ENCODE data around the gene AASS.

Gene AASS

DNA sequence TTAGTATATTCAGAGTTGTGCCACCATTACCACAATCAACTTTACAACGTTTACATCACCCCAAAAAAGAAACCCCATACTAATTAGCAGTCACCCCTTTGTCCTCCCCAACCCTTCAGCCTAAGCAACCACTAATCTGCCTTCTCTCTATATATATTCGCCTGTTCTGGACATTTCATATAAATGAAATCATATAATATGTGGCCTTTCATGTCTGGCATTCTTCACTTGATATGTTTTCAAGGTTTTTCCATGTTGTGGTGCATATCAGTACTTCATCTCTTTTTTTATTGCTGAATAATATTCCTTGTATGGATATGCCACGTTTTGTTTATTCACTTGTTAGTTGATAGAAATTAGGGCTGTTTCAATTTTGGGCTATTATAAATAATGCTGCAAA, 70.4 kb downstream of the AASS start:
- Histone ChIP-seq H3K4me1 (ENCODE audit: control insufficient read depth, insufficient read depth, low read length, poor library complexity, severe bottlenecking) (no peaks in the 10 kb centered on the region), H3K36me3 (ENCODE audit: control insufficient read depth, insufficient read depth, low read length) (no peaks in the 10 kb centered on the region), H3K4me3 (ENCODE audit: insufficient read depth, low read depth, low read length, poor library complexity, severe bottlenecking) (no peak overlapping the region), H3K27me3 (replicated peaks; ENCODE audit: control insufficient read depth, insufficient read depth, low read length, poor library complexity, severe bottlenecking) (no peaks in the 10 kb centered on the region), H3K9me3 (ENCODE audit: control insufficient read depth, low read length) (no peaks in the 10 kb centered on the region), H3K27ac (ENCODE audit: insufficient read depth, low read length, poor library complexity, severe bottlenecking) (no peak overlapping the region)
- no peak for DNase-seq

DNA sequence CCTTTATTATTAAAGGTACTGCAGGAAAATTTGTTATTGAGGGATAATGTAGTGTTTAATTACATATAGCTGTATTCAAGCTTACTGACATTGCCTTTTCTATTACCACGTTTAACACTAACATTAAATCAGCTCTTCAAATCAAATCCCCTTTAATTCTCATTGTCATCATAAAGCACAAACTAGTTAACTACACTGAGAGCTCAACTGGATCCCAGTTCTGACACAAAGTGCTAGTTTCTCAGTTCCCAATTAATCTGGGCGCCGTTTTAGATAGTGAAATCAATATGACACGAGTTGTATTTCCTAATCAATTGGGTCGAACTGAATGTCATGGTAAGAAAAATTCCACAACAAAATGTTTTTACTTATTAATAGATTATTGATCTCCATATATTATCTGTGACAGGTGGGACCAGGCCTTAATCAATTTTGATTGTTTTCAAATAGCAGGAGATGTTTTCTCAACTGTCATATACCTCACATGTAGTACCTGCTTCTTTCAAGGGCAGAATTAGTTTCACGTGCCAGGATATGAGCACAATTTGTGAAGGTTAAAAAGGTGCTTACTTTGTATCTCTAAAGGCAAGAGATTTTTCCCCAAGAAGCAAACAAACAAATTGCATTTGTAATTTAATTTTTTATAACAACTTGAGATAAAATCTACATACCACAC, 71.0 kb downstream of the AASS start:
- Histone ChIP-seq H3K27ac (ENCODE audit: insufficient read depth, low read length, poor library complexity, severe bottlenecking) (no peak overlapping the region), H3K36me3 (ENCODE audit: control insufficient read depth, insufficient read depth, low read length) (no peaks in the 10 kb centered on the region), H3K4me1 (ENCODE audit: control insufficient read depth, insufficient read depth, low read length, poor library complexity, severe bottlenecking) (no peaks in the 10 kb centered on the region), H3K9me3 (ENCODE audit: control insufficient read depth, low read length) (no peaks in the 10 kb centered on the region), H3K4me3 (ENCODE audit: insufficient read depth, low read depth, low read length, poor library complexity, severe bottlenecking) (no peak overlapping the region), H3K27me3 (replicated peaks; ENCODE audit: control insufficient read depth, insufficient read depth, low read length, poor library complexity, severe bottlenecking) (no peaks in the 10 kb centered on the region)
- no peak for DNase-seq

DNA sequence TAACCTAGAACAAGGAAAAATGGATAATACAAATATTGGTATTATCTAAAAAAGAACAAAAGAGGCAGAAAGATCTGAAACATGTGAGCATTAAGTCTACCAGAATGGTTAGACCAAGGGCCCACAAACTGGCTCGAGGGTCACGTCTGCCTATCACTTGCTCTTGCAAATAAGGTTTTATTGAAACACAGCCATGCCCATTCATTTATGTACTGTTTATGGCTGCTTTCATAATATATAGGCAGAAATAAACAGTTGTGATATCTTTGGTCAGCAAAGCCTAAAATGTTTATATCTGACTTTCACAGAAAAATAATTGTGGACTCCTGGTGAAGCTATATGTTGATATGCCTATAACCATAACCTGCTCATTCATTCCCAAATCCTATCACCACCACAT, 71.8 kb downstream of the AASS start:
- no peaks in the 10 kb centered on the region for H3K27me3 ChIP-seq (replicated peaks; ENCODE audit: control insufficient read depth, insufficient read depth, low read length, poor library complexity, severe bottlenecking)
- H3K27ac ChIP-seq (ENCODE audit: insufficient read depth, low read length, poor library complexity, severe bottlenecking) = no peak overlapping the region
- no peak for DNase-seq
- no peak overlapping the region for H3K4me3 ChIP-seq (ENCODE audit: insufficient read depth, low read depth, low read length, poor library complexity, severe bottlenecking)
- H3K9me3 ChIP-seq (ENCODE audit: control insufficient read depth, low read length) = no peaks in the 10 kb centered on the region
- no peaks in the 10 kb centered on the region for H3K4me1 ChIP-seq (ENCODE audit: control insufficient read depth, insufficient read depth, low read length, poor library complexity, severe bottlenecking)
- H3K36me3 ChIP-seq (ENCODE audit: control insufficient read depth, insufficient read depth, low read length) = no peaks in the 10 kb centered on the region

DNA sequence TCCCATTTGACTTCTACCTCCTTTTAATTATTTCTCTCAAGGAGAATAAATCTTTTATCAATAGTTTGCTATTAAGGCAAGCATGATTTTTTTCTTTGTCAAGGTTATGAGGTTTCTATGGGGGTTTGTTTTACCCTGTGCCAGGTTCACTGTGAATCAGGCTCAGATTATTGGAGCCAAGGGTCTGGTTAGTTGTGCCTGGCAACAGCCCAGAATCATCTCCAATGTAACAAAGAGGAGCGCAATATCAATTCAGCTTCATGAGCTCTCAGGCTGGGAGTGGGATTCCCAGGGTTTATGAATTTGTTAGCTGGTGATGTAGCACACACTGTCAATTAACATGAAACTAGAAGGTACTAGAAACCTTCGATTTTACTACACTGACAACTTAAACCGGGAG, 73.2 kb downstream of the AASS start:
- Histone ChIP-seq H3K36me3 (ENCODE audit: control insufficient read depth, insufficient read depth, low read length) (no peaks in the 10 kb centered on the region), H3K27ac (ENCODE audit: insufficient read depth, low read length, poor library complexity, severe bottlenecking) (no peak overlapping the region), H3K9me3 (ENCODE audit: control insufficient read depth, low read length) (no peaks in the 10 kb centered on the region), H3K4me1 (ENCODE audit: control insufficient read depth, insufficient read depth, low read length, poor library complexity, severe bottlenecking) (no peaks in the 10 kb centered on the region), H3K27me3 (replicated peaks; ENCODE audit: control insufficient read depth, insufficient read depth, low read length, poor library complexity, severe bottlenecking) (no peaks in the 10 kb centered on the region), H3K4me3 (ENCODE audit: insufficient read depth, low read depth, low read length, poor library complexity, severe bottlenecking) (no peak overlapping the region)
- no peak for DNase-seq

DNA sequence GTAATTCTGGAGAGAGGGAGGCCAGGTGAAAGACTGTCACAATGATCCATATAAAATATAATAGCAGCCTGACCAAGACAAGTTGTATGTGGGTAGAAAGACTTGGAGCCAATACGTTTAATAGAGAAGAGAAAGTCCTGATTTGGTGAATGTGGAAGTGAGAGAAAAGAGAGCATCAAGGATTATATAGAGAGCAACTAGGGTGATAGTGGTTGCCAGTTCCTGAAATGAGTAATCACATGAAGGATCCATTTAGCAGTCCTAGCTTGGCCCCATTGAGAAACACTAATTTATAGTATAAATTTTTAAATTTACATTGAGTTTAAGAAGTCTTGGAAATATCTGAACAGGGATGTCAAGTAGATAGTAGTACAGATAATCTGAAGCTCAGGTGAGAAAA, 74.0 kb downstream of the AASS start:
- no peak overlapping the region for H3K27ac ChIP-seq (ENCODE audit: insufficient read depth, low read length, poor library complexity, severe bottlenecking)
- DNase-seq = no peak
- no peaks in the 10 kb centered on the region for H3K36me3 ChIP-seq (ENCODE audit: control insufficient read depth, insufficient read depth, low read length)
- no peaks in the 10 kb centered on the region for H3K27me3 ChIP-seq (replicated peaks; ENCODE audit: control insufficient read depth, insufficient read depth, low read length, poor library complexity, severe bottlenecking)
- no peaks in the 10 kb centered on the region for H3K4me1 ChIP-seq (ENCODE audit: control insufficient read depth, insufficient read depth, low read length, poor library complexity, severe bottlenecking)
- H3K4me3 ChIP-seq (ENCODE audit: insufficient read depth, low read depth, low read length, poor library complexity, severe bottlenecking) = no peak overlapping the region
- no peaks in the 10 kb centered on the region for H3K9me3 ChIP-seq (ENCODE audit: control insufficient read depth, low read length)

DNA sequence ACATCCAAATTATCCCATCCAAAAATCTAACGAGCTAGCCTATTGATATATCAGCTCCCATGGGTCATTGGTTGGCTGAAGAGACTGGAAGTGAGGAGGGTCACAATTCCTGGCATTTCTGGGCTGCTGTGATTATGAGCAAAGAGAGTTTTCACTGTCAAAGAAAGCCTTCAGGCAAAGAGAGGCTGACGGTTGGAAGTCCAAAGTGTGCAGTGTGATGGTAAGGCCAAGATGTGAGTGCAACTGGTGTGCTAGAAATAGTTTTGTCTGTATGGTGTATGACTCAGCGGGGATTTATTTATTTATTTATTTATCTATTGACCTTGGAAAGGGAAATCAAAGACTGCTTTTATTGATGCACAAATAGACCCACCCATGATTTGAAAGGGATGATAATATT, 75.0 kb downstream of the AASS start:
- no peak overlapping the region for H3K27ac ChIP-seq (ENCODE audit: insufficient read depth, low read length, poor library complexity, severe bottlenecking)
- H3K36me3 ChIP-seq (ENCODE audit: control insufficient read depth, insufficient read depth, low read length) = no peaks in the 10 kb centered on the region
- H3K27me3 ChIP-seq (replicated peaks; ENCODE audit: control insufficient read depth, insufficient read depth, low read length, poor library complexity, severe bottlenecking) = no peaks in the 10 kb centered on the region
- no peaks in the 10 kb centered on the region for H3K9me3 ChIP-seq (ENCODE audit: control insufficient read depth, low read length)
- H3K4me3 ChIP-seq (ENCODE audit: insufficient read depth, low read depth, low read length, poor library complexity, severe bottlenecking) = no peak overlapping the region
- H3K4me1 ChIP-seq (ENCODE audit: control insufficient read depth, insufficient read depth, low read length, poor library complexity, severe bottlenecking) = no peaks in the 10 kb centered on the region
- DNase-seq = no peak

DNA sequence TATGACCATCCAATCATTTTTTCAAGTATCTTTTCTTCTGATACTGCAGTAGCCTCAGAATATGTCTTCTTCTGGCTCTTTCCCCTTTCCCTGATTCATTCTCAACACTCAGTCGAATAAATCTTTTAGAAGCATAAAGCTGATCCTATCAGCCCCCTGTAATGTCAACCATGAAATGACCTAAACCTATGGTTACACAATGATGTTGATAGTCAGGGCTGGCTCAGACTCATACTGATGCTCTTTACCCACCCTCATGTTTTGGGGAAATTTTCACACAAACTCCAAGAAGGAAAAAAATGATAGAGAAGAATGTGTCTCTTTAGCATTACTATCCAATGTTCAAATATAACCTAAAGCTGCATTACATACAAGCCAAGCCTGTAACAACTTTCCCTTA, 76.0 kb downstream of the AASS start:
- H3K27me3 ChIP-seq (replicated peaks; ENCODE audit: control insufficient read depth, insufficient read depth, low read length, poor library complexity, severe bottlenecking) = no peaks in the 10 kb centered on the region
- no peaks in the 10 kb centered on the region for H3K36me3 ChIP-seq (ENCODE audit: control insufficient read depth, insufficient read depth, low read length)
- H3K4me1 ChIP-seq (ENCODE audit: control insufficient read depth, insufficient read depth, low read length, poor library complexity, severe bottlenecking) = no peaks in the 10 kb centered on the region
- H3K9me3 ChIP-seq (ENCODE audit: control insufficient read depth, low read length) = no peaks in the 10 kb centered on the region
- no peak overlapping the region for H3K4me3 ChIP-seq (ENCODE audit: insufficient read depth, low read depth, low read length, poor library complexity, severe bottlenecking)
- H3K27ac ChIP-seq (ENCODE audit: insufficient read depth, low read length, poor library complexity, severe bottlenecking) = no peak overlapping the region
- no peak for DNase-seq

DNA sequence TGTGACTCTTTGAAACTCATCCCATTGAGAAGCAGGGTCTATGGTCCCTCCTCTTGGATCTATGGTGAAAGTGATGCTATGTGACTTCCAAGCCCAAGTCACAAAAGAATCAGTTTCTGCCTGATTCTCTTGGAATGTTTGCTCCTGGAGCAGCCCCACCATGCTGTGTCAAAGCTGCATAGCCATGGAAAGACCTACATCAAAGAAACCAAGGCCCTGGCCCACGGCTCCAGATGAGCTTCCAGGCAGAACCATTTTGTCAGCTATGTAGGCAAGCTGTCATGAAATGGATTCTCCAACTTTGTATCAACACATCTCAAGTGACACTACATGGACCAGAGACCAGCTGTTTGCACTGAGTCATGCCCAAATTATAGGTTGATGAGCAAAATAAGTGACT, 77.0 kb downstream of the AASS start:
- Histone ChIP-seq H3K36me3 (ENCODE audit: control insufficient read depth, insufficient read depth, low read length) (no peaks in the 10 kb centered on the region), H3K9me3 (ENCODE audit: control insufficient read depth, low read length) (no peaks in the 10 kb centered on the region), H3K27me3 (replicated peaks; ENCODE audit: control insufficient read depth, insufficient read depth, low read length, poor library complexity, severe bottlenecking) (no peaks in the 10 kb centered on the region), H3K4me3 (ENCODE audit: insufficient read depth, low read depth, low read length, poor library complexity, severe bottlenecking) (no peak overlapping the region), H3K27ac (ENCODE audit: insufficient read depth, low read length, poor library complexity, severe bottlenecking) (no peak overlapping the region), H3K4me1 (ENCODE audit: control insufficient read depth, insufficient read depth, low read length, poor library complexity, severe bottlenecking) (no peaks in the 10 kb centered on the region)
- DNase-seq = no peak

DNA sequence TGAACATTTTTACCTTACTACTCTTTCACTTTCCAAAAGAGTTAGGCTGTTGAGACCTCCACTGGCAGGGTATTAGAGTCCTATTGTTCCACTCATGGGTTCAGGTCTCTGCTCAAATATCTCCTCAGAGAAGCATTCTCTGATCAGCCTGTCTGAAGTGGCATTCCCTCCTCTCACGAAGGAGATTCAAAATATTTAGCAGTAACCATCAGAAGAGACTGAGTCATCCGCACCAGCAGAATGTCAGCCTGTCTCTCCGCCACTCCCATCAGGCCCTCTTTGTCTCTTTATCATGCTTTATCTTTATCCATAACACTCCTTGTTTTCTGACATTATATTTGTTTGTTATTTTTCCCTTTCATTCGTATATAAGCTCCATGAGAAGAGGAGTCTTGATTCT, 79.1 kb downstream of the AASS start:
- Histone ChIP-seq H3K9me3 (ENCODE audit: control insufficient read depth, low read length) (no peaks in the 10 kb centered on the region), H3K4me3 (ENCODE audit: insufficient read depth, low read depth, low read length, poor library complexity, severe bottlenecking) (no peak overlapping the region), H3K27me3 (replicated peaks; ENCODE audit: control insufficient read depth, insufficient read depth, low read length, poor library complexity, severe bottlenecking) (no peaks in the 10 kb centered on the region), H3K36me3 (ENCODE audit: control insufficient read depth, insufficient read depth, low read length) (no peaks in the 10 kb centered on the region), H3K4me1 (ENCODE audit: control insufficient read depth, insufficient read depth, low read length, poor library complexity, severe bottlenecking) (no peaks in the 10 kb centered on the region), H3K27ac (ENCODE audit: insufficient read depth, low read length, poor library complexity, severe bottlenecking) (no peak overlapping the region)
- DNase-seq = no peak

DNA sequence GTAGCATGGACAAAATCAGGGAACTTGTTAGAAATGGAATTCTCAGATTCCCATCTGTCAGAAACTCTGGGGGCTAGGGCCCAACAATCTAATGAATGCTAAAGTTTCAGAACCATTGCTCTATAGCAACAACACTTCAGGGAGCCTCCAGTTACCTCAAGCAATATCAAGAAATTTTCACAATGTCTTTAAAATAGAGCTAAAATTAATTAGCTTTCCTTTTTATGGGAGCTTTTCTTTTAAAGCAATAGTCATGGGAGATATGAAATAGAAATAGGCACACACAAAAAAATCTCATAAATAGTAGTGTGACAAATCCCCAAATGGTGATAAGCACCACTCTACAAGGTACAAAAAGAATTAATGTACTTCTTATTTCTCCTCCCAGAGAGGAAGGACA, 80.9 kb downstream of the AASS start:
- no peaks in the 10 kb centered on the region for H3K4me1 ChIP-seq (ENCODE audit: control insufficient read depth, insufficient read depth, low read length, poor library complexity, severe bottlenecking)
- H3K9me3 ChIP-seq (ENCODE audit: control insufficient read depth, low read length) = no peaks in the 10 kb centered on the region
- no peaks in the 10 kb centered on the region for H3K36me3 ChIP-seq (ENCODE audit: control insufficient read depth, insufficient read depth, low read length)
- no peak overlapping the region for H3K4me3 ChIP-seq (ENCODE audit: insufficient read depth, low read depth, low read length, poor library complexity, severe bottlenecking)
- no peak overlapping the region for H3K27ac ChIP-seq (ENCODE audit: insufficient read depth, low read length, poor library complexity, severe bottlenecking)
- H3K27me3 ChIP-seq (replicated peaks; ENCODE audit: control insufficient read depth, insufficient read depth, low read length, poor library complexity, severe bottlenecking) = no peaks in the 10 kb centered on the region
- DNase-seq = no peak

Measured in effector memory CD4-positive, alpha-beta T cell (primary cell).